ENCODE results near the gene FSTL3.

GRCh38 chr19:720345-721160 lies 44.4 kb downstream of the FSTL3 start:
- TF ChIP-seq SRF (IDR thresholded peaks at IDR 0.05; ENCODE audit: low read depth in 2 of 2, low read length in 2 of 2) = no peak
- no peak for TF ChIP-seq SPI1 (IDR thresholded peaks at IDR 0.05; ENCODE audit: borderline replicate concordance, insufficient read depth, low read depth, low read length)
- TF ChIP-seq EGR1 (IDR thresholded peaks at IDR 0.05; ENCODE audit: borderline replicate concordance in 1 of 2, low read depth in 2 of 2, low read length in 2 of 2) = no peak
- TF ChIP-seq REST (IDR thresholded peaks at IDR 0.05; ENCODE audit: low read depth, low read length) = no peak
- no peak for TF ChIP-seq POLR2AphosphoS5 (IDR thresholded peaks at IDR 0.05; ENCODE audit: low read length)
- TF ChIP-seq, protein P1, sequence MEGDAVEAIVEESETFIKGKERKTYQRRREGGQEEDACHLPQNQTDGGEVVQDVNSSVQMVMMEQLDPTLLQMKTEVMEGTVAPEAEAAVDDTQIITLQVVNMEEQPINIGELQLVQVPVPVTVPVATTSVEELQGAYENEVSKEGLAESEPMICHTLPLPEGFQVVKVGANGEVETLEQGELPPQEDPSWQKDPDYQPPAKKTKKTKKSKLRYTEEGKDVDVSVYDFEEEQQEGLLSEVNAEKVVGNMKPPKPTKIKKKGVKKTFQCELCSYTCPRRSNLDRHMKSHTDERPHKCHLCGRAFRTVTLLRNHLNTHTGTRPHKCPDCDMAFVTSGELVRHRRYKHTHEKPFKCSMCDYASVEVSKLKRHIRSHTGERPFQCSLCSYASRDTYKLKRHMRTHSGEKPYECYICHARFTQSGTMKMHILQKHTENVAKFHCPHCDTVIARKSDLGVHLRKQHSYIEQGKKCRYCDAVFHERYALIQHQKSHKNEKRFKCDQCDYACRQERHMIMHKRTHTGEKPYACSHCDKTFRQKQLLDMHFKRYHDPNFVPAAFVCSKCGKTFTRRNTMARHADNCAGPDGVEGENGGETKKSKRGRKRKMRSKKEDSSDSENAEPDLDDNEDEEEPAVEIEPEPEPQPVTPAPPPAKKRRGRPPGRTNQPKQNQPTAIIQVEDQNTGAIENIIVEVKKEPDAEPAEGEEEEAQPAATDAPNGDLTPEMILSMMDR (IDR thresholded peaks at IDR 0.05 in 2 of 3, conservative IDR thresholded peaks at IDR 0.05 in 1 of 3; ENCODE audit: control insufficient read depth in 2 of 3, extremely low read depth in 1 of 3, insufficient read depth in 1 of 3, low read depth in 3 of 3, low read length in 3 of 3) = no peak
- TF ChIP-seq, protein P2, sequence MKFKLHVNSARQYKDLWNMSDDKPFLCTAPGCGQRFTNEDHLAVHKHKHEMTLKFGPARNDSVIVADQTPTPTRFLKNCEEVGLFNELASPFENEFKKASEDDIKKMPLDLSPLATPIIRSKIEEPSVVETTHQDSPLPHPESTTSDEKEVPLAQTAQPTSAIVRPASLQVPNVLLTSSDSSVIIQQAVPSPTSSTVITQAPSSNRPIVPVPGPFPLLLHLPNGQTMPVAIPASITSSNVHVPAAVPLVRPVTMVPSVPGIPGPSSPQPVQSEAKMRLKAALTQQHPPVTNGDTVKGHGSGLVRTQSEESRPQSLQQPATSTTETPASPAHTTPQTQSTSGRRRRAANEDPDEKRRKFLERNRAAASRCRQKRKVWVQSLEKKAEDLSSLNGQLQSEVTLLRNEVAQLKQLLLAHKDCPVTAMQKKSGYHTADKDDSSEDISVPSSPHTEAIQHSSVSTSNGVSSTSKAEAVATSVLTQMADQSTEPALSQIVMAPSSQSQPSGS (IDR thresholded peaks at IDR 0.05; ENCODE audit: low read length) = no peak
- no peak for TF ChIP-seq ZNF24 (IDR thresholded peaks at IDR 0.05)

Data from GM12878 (cell line).